ENCODE results near the gene ARPIN.

DNA sequence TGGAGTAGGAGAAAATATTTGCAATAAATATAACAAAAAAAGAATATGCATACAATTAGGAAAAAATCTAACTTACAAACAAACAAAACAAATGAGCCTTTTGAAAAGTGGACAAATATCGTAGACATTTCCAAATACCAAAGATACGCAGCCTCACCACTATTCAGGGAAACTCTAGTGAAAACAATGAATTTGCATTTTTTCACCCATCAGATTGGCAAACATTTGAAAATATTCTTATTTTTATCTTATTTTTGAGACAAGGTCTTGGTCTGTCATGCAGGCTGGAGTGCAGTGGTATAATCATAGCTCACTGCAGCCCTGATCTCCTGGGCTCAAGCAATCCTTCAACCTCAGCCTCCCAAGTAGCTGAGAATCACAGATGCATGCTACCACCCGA is 34.4 kb downstream of the ARPIN start:
- TF ChIP-seq, protein P1, sequence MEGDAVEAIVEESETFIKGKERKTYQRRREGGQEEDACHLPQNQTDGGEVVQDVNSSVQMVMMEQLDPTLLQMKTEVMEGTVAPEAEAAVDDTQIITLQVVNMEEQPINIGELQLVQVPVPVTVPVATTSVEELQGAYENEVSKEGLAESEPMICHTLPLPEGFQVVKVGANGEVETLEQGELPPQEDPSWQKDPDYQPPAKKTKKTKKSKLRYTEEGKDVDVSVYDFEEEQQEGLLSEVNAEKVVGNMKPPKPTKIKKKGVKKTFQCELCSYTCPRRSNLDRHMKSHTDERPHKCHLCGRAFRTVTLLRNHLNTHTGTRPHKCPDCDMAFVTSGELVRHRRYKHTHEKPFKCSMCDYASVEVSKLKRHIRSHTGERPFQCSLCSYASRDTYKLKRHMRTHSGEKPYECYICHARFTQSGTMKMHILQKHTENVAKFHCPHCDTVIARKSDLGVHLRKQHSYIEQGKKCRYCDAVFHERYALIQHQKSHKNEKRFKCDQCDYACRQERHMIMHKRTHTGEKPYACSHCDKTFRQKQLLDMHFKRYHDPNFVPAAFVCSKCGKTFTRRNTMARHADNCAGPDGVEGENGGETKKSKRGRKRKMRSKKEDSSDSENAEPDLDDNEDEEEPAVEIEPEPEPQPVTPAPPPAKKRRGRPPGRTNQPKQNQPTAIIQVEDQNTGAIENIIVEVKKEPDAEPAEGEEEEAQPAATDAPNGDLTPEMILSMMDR (conservative IDR thresholded peaks at IDR 0.05; ENCODE audit: low read depth in 2 of 2): no peak
- TF ChIP-seq, protein P2, sequence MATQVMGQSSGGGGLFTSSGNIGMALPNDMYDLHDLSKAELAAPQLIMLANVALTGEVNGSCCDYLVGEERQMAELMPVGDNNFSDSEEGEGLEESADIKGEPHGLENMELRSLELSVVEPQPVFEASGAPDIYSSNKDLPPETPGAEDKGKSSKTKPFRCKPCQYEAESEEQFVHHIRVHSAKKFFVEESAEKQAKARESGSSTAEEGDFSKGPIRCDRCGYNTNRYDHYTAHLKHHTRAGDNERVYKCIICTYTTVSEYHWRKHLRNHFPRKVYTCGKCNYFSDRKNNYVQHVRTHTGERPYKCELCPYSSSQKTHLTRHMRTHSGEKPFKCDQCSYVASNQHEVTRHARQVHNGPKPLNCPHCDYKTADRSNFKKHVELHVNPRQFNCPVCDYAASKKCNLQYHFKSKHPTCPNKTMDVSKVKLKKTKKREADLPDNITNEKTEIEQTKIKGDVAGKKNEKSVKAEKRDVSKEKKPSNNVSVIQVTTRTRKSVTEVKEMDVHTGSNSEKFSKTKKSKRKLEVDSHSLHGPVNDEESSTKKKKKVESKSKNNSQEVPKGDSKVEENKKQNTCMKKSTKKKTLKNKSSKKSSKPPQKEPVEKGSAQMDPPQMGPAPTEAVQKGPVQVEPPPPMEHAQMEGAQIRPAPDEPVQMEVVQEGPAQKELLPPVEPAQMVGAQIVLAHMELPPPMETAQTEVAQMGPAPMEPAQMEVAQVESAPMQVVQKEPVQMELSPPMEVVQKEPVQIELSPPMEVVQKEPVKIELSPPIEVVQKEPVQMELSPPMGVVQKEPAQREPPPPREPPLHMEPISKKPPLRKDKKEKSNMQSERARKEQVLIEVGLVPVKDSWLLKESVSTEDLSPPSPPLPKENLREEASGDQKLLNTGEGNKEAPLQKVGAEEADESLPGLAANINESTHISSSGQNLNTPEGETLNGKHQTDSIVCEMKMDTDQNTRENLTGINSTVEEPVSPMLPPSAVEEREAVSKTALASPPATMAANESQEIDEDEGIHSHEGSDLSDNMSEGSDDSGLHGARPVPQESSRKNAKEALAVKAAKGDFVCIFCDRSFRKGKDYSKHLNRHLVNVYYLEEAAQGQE (IDR thresholded peaks at IDR 0.05; ENCODE audit: unreplicated experiment): no peak
- no peak for TF ChIP-seq EZH2 (IDR thresholded peaks at IDR 0.05; ENCODE audit: low read depth, unreplicated experiment)
- no peak for TF ChIP-seq EZH2phosphoT487 (IDR thresholded peaks at IDR 0.05; ENCODE audit: unreplicated experiment)
- TF ChIP-seq, protein P3, sequence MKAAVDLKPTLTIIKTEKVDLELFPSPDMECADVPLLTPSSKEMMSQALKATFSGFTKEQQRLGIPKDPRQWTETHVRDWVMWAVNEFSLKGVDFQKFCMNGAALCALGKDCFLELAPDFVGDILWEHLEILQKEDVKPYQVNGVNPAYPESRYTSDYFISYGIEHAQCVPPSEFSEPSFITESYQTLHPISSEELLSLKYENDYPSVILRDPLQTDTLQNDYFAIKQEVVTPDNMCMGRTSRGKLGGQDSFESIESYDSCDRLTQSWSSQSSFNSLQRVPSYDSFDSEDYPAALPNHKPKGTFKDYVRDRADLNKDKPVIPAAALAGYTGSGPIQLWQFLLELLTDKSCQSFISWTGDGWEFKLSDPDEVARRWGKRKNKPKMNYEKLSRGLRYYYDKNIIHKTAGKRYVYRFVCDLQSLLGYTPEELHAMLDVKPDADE (IDR thresholded peaks at IDR 0.05): no peak
- no peak for TF ChIP-seq JUNB (IDR thresholded peaks at IDR 0.05; ENCODE audit: unreplicated experiment)
- TF ChIP-seq POLR2AphosphoS5 (IDR thresholded peaks at IDR 0.05; ENCODE audit: low read depth): no peak
- no peak for TF ChIP-seq ZNF331 (CRISPR knock-in tag; IDR thresholded peaks at IDR 0.05; ENCODE audit: low read depth)
